Stimulated activated CD8-positive, alpha-beta memory T cell treated with anti-CD3 and anti-CD28 coated beads, Interleukin-4, amount 100 ng/mL, for 4 hours (primary cell): ENCODE results near the gene MED17.
A peak's percentile ranks its signal among the peaks of the same experiment; 100 is the strongest.
"Not testable (repeated sequence)": the region's sequence is repeated elsewhere in the genome, so short reads cannot be mapped to it uniquely, and the experiment has no call there.

Experiments used
- DNase-seq, 2 donors: peaks; one replicate each; pipeline ENCODE4 v3.0.0-alpha.2; 2020; ENCODE audit warnings: low read depth in 2 of 2, low spot score in 1 of 2

Gene MED17, protein sequence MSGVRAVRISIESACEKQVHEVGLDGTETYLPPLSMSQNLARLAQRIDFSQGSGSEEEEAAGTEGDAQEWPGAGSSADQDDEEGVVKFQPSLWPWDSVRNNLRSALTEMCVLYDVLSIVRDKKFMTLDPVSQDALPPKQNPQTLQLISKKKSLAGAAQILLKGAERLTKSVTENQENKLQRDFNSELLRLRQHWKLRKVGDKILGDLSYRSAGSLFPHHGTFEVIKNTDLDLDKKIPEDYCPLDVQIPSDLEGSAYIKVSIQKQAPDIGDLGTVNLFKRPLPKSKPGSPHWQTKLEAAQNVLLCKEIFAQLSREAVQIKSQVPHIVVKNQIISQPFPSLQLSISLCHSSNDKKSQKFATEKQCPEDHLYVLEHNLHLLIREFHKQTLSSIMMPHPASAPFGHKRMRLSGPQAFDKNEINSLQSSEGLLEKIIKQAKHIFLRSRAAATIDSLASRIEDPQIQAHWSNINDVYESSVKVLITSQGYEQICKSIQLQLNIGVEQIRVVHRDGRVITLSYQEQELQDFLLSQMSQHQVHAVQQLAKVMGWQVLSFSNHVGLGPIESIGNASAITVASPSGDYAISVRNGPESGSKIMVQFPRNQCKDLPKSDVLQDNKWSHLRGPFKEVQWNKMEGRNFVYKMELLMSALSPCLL

DNA sequence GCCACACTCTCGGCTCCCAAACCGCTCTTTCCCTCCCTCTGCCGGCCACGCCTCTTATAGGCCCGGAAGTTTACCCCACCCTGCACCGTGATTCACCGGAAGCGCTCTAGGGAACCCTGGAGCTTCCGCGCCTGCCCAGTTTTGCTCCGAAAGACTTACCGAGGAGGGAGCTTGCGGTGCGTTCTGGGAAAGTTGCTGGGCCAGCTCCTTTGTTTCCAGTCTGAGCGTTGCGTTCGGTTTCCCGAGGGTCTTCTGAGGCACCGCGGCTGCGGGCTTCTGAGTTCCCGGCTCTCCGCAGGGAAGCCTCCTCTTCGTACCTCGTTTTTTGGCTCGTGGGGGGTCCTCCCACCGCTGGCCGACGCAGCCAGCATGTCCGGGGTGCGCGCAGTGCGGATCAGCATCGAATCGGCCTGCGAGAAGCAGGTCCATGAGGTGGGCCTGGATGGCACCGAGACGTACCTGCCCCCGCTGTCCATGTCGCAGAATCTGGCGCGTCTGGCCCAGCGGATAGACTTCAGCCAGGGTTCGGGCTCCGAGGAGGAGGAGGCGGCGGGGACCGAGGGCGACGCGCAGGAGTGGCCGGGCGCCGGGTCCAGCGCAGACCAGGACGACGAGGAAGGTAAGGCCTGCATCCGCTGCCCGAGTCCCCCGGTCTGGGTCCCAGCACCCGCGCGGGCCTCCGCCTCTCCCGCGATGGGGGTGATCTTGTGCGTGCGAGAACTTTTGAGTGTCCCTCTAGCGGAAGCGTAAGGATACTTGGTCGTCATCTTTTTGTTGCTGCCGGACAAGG is at the start of gene MED17:
Gene MED17, plus strand, starts transcription at position 138 of the 790 bp plus-strand sequence. Its CDS starts 232 bp downstream, at position 370.
- peak; percentile 74 to 75 for DNase-seq

DNA sequence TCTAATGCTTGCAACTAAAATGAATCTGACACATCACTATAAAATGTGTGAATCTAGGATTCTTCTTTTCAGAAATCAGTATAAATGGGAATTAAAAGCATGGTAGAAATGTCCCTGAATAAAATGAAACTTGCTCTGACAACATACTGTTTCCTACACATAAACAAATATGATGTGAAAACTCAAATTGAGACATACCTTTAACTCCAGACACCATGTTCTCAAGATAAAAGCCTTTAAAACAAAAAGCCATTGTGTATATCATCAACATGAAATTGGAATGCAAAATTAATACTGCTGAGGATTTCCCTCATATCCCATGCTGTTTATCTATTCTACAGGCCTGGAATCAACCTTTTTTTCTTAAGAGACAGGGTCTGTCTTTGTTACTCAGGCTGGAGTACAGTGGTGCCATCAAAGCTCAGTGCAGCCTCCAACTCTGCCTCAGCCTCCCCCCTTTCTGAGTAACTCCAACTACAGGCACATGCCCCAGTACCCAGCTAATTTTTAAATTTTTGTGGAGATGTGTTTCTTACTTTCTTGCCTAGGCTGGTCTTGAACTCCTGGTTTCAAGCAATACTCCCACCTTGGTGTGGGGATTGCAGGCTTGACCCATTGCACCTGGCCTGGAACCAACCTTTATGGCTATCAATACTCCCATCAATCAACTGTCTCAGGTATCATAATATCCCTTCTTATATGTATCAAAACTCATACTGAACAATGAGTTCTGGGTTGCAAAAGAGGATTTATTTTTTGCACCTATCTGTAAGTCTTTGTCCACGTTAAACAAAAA is 49.5 kb upstream of the MED17 start:
- DNase-seq: no peak

DNA sequence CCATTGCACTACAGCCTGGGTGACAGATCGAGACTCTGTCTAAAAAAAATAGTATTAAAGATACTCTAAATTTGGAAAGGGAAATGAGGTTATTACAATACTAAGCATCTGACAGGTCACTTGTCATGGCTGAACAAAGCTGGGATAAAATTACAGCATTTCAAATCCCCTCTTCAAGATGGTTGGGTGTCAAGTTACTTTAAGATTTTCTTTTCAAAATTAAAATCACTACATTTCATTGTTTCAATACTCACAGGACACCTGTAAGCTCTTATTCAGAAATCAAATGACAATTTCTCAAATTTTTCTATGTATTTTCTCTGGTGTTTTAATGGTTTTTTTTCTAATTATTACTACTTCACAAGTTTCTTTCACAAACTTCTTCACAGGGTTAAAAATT is 48.5 kb upstream of the MED17 start:
- no peak for DNase-seq

DNA sequence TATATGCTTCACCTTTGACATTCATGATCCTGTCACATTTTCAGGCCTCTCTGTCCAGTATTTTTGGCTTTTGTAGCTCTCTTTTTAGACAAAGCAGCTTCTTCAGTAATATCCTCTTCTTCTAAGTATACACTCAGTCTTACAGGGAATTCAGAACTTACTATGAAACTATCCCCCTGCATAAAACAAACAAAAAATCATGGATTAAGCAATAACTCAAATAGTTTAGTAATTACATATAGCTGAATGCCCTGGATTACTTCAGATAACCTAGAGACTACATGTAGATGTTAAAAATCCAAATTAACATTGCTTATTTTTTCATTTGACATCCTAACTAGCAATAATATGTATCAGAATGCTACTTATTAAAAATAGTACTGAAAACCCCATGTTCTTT is 48.0 kb upstream of the MED17 start:
- no peak for DNase-seq

DNA sequence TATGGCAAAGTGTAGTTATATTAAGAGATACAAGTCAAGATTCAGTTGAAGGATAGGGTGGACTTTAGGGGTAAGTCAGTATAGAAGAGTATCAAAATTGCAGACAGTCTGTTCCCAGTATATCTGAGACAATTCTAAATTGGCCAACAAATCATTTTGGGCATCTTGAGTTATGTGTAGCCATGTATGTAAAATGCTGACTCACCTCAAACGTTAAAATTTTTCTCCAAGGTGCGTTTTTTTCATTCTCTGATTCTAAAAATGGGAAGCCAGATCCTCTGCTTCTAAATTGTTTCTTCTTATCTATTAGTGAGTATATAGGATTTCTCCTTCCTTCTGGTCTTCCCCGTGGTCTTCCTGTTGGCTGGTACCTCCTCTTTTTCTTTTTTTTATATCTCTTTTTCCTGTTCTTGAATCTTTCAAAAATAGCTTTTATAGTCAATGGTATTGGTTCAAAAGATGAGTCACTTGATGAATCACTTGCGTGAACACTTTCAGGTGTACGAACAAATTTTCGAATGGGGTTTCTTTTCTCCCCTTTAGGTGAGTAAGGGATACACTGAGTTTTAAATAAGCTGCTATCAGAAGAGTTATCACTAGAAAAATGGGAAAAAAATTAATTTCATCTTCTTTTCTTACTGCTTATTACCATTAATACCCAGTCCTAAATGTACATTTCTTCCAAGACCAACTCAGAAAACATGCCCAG is 46.0 kb upstream of the MED17 start:
- DNase-seq: no peak

DNA sequence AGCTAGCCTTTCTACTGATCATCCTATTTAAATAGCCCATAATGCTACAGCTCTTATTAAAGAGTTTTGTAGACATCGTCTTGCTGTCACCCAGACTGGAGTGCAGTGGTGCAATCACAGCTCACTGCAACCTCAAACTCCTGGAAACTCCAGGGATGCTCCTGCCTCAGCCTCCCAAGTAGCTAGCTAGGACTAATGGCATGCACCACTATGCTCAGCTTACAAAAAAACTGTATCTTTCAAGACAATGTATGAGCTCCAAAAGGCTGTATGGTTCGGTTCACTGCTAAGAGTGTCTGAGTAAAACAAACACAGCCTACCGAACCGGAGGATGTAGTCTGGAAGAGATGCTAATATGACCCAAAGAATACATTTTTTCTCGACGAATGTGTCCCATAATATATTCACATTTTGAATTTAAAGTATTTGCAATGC is 45.4 kb upstream of the MED17 start:
- DNase-seq: no peak

DNA sequence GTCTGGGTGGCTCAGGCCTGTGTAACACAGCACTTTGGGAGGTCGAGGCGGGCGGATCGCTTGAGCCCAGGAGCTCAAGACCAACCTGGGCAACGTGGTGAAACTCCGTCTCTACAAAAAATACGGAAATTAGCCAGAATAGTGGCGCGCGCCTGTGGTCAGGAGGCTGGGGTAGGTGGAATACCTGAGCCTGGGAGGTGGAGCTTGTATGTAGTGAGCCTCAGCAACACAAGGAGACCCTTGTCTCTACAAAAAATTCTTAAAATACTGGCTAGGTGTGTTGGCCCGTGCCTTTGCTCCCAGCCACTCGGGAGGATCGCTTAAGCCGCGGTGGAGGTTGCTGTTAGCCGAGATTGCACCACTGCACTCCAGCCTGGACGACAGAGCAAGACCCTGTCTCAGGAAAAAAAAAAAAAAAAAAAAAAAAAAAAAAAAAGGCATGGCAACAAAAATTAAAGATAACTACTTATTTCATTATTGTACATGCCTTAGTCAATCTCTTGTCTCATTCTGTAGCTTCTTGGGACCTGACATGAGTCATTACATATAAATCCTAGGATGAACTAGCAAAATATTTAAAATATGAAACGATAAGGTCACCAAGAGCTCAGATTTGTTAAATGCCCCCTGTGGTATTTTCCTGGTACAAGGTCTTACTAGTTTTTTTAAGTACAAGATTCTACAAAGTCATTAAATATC is 43.9 kb upstream of the MED17 start:
- DNase-seq: no peak

DNA sequence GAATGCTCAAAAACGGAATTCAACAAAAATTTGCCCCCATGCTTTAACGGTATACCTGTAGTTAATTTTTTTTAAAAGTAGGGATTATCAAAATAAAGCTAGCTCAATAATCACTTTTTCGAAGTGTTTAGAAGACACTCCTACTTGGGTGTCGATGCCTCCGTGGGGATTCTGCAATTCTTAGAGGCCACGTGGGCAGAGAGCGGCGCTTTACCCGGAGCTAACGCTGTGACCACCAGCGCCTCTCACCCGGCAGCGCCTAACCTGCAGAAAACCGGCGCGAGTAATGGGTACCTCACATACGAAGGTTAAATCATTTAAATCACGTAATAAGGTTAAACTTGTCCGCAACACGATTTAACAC is 43.4 kb upstream of the MED17 start:
- peak; percentile 29 to 47 for DNase-seq

DNA sequence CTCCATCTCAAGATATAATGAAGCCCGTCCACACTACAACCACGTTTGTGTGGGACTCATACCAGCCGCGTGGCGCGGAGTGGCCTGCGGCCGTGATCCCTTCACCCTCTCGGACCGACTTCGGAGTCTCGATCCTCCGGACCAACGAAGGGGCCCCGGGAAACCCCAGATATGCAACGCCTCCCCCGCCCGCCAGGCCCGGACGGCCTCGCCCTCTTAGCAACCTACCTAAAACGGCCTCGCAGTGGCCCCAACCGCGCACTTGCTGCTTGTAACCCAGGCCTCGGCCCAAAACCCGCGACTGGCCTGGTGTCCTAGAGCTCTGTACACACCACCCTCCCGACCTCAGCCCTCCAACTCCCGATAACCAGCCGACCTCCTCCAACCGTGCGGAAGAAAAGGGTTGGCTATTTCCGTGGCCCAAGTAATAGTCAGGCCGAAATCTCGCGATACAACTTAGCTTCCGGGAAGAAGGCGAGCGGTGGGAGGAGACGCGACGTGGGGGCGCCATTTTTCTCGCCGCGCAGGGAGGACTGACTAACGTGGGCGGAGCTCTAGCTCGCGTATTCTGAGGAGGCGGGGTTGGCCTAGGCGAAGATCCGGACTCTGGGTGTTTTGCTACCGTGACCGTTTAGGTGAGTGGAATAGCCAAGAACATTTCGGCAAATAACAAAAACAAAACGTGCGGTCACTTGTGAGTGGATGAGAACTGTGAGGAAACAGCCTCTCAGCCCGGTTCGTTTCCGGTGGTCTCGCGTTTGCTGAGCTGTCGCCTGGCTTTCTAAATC is 42.8 kb upstream of the MED17 start, which contains the start of the genes C11orf54 and TAF1D:
Gene C11orf54, plus strand, starts transcription at position 579 of the 788 bp plus-strand sequence. CDS start 5,722 bp downstream, outside the sequence.
Gene TAF1D, minus strand, starts transcription at position 402 of the 788 bp plus-strand sequence. CDS start 2,191 bp downstream, outside the sequence.
- peak; percentile 92 to 93 for DNase-seq

DNA sequence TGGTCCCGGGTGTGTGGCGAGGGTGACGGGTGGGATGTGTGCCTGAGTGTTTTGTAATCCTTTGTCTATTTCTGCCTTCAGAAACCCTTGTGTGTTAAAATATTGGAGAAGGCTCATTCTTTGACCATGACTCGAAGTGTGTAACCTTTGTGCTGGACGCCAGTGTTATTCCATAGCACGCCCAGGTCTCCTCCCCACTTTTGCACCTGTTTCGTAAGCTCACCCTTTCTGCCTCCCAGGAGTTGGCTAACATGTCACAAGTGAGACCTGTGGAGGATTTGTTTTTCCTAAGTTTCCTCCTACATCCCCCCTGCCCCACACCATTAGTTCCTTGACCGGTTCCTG is 42.2 kb upstream of the MED17 start:
- no peak for DNase-seq

DNA sequence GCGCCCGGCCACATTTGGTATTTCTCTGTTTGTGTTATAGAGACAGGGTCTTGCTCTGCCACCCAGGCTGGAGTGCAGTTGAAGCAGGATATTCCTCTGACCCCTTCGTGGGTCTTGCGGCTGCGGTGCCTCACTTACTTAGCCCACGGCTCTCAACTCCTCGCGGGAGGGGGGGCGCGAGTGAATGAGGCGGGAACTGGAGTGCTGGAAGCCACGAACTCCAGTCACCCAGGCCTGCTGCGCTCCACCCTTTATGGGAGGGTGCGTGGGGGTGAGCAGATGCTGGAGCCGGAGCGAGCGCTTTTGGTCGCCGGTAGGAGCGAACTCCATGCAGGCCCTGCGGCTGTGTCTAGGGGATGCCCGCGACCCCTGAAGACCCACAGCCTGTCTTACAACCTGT is 40.8 kb upstream of the MED17 start:
- DNase-seq: no peak

DNA sequence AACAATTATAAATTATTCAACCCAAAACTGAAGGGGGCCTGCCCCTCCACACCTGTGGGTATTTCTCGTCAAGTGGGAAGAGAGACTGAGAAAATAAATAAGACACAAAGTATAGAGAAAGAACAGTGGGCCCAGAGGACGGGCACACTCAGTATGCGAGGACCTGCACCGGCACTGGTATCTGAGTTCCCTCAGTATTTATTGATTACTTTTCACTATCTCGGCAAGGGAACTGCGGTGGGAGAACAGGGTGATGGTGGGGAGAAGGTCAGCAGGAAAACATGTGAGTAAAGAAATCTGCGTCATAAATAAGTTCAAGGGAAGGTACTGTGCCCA is 39.4 kb upstream of the MED17 start:
- DNase-seq: no peak

DNA sequence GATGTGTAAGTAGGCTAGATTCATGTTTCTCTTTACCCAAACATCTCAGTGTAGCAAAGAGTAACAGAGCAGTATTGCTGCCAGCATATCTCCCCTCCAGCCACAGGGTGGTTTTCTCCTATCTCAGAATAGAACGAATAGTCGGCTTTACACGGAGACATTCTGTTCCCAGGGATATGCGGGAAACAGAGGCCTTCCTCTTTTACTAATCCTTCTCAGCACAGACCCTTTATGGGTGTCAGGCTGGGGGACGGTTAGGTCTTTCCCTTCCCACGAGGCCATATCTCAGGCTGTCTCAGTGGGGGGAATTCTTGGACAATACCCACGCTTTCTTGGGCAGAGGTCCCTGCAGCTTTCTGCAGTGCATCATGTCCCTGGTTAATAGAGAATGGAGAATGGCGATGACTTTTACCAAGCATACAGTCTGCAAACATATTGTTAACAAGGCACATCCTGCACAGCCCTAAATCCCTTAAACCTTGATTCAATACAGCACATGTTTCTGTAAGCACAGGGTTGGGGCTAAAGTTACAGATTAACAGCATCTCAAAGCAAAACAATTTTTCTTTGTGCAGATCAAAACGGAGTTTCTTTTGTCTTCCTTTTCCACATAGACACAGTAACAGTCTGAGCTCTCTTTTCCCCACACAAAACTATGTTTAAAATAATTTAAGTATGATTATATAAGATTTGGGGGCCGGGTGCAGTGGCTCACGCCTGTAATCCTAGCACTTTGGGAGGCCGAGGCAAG is 38.9 kb upstream of the MED17 start:
- DNase-seq: not testable (repeated sequence)

DNA sequence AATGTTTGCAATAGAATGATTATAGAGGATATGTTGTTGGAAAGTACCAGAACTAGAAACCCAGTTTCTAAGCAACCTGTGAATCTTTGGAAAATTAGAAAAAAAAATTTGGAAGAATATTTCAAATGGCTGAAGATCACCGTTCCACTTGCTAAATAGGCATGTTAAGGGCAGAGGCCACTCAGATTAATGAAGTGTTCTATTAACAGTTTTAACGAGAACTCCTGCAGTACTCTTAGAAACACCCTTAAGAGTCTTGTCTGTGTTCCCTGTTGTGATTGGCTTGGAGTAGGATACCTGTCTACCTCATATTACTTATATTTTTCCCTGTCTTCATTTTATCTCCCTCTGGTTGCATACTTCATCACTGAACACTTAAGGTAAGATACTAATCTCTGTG is 38.0 kb upstream of the MED17 start:
- no peak for DNase-seq

DNA sequence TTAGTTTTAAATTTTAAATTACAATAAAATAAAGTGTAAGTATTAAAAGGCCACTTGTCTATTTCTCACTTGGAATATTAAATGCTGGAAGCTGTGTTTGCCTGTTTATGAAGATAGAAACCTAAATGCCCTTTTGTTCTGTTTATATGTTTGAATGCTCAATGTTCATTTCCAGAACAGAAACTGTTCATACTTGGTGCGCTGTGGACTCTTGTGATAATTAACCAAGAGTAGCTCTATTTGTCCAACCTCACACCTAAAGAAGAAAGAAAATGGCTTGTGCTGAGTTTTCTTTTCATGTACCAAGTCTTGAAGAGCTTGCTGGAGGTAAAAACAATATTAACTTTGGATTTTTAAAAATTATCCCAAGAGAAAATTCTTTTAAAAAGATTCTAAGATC is 37.0 kb upstream of the MED17 start:
- DNase-seq: no peak

DNA sequence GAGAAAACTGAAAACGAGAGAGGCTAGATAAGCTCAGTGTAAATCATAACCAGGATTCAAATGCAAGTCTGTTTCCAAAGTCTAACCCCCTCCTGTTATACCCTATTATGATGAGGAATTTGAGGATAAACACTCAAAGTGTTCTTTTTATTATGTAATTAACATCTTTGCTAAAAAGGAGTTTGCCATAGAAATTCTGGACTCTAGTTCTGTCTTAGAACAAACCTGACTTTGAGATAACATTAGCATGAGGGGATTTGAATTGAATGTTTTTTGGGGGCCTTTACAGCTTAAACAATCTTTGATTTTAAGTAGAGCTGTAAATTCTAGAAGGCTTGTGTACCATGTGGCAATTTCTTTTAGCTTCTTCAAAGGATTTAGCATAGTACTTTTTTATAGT is 33.1 kb upstream of the MED17 start:
- DNase-seq: no peak

DNA sequence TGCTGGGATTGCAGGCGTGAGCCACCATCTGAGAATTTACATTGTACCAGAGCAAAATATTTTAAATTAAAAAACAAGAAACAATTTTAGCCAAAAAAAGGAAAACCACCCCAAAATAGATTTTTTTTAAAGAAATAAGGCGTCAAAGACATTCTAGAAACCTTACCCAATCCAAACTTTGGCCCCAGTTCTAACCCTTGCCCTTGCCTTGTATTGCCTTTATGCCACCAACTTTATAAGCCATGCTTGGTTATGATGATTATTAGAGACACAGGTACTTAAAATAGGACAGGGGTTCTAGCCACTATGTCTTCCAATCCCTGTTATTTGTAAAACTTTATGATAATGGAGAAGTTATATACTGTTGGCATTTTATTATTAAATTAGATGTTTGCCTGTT is 30.8 kb upstream of the MED17 start:
- no peak for DNase-seq

DNA sequence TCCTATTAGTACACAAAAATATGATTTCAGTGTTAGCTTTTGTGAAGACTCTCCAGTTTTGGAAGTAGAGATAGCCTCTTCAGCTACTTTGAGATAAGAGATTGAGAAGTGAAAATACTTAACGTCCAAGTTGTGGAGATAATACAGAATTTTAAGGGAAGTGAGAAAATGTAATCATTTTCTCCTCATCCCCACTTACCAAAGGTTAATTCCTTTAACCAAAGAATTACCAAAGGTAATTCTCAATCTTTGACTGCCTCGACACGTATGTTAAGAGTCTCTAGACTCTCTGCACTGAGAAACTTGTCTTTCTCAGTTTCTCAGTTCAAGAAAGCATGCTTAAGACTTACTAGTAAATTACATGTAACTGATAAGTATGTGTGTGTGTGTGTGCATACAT is 27.3 kb upstream of the MED17 start:
- no peak for DNase-seq
